ENCODE data around the gene CEP72. TPM values are rescaled to one million over a fixed set of nuclear protein-coding genes. Genes with fewer than 3 reads are reported as not detected.
"Not testable (repeated sequence)": the region's sequence is repeated elsewhere in the genome, so short reads cannot be mapped to it uniquely, and the experiment has no call there.

Gene CEP72
- total RNA-seq, 1 donor from 2014 or later: 20.1 TPM

- Histone ChIP-seq H3K36me3 (no peaks in the 10 kb centered on the region), H3K4me1 (peaks cover 37% of the 10 kb centered on the region), H3K27ac (no peak overlapping the region), H3K27me3 (no peaks in the 10 kb centered on the region), H3K4me3 (no peak overlapping the region), H3K9me3 (no peaks in the 10 kb centered on the region)
- no peak for TF ChIP-seq POLR2A (IDR thresholded peaks at IDR 0.05)
- no peak for TF ChIP-seq POLR2AphosphoS5 (IDR thresholded peaks at IDR 0.05; ENCODE audit: insufficient read depth in 1 of 2, low read depth in 1 of 2)
- no peak for TF ChIP-seq CTCF (IDR thresholded peaks at IDR 0.05)
- no peak for DNase-seq (ENCODE audit: extremely low spot score in 2 of 2)
- intact Hi-C loops (cut with DNase I): no loop called here
Measured at GRCh38 chr5:675871-676698, 63.9 kb downstream of the CEP72 start.

- peaks cover 31% of the 10 kb centered on the region for H3K4me1 ChIP-seq
Measured at GRCh38 chr5:676699-677076, 64.5 kb downstream of the CEP72 start.

GRCh38 chr5:677131-678101, 65.3 kb downstream of the CEP72 start:
- DNase-seq (ENCODE audit: extremely low spot score in 2 of 2): no peak
- Histone ChIP-seq H3K36me3 (no peaks in the 10 kb centered on the region), H3K27me3 (no peaks in the 10 kb centered on the region), H3K4me3 (no peak overlapping the region), H3K4me1 (peaks cover 24% of the 10 kb centered on the region), H3K27ac (no peak overlapping the region), H3K9me3 (no peaks in the 10 kb centered on the region)
- intact Hi-C loops (cut with DNase I): no loop called here
- TF ChIP-seq CTCF (IDR thresholded peaks at IDR 0.05): no peak
- no peak for TF ChIP-seq POLR2AphosphoS5 (IDR thresholded peaks at IDR 0.05; ENCODE audit: insufficient read depth in 1 of 2, low read depth in 1 of 2)
- no peak for TF ChIP-seq POLR2A (IDR thresholded peaks at IDR 0.05)

More at GRCh38 chr5:676699-677076, 64.5 kb downstream of the CEP72 start:
- H3K36me3 ChIP-seq: no peaks in the 10 kb centered on the region
- H3K9me3 ChIP-seq: no peaks in the 10 kb centered on the region
- H3K27ac ChIP-seq: no peak overlapping the region
- H3K4me3 ChIP-seq: no peak overlapping the region
- no peak for DNase-seq (ENCODE audit: extremely low spot score in 2 of 2)
- intact Hi-C loops (cut with DNase I): no loop called here
- H3K27me3 ChIP-seq: no peaks in the 10 kb centered on the region
- TF ChIP-seq POLR2AphosphoS5 (IDR thresholded peaks at IDR 0.05; ENCODE audit: insufficient read depth in 1 of 2, low read depth in 1 of 2) (no peak), POLR2A (IDR thresholded peaks at IDR 0.05) (no peak), CTCF (IDR thresholded peaks at IDR 0.05) (no peak)

- DNase-seq (ENCODE audit: extremely low spot score in 2 of 2); intact Hi-C loops (cut with DNase I): not testable (repeated sequence)
Measured at GRCh38 chr5:678521-678920, 66.4 kb downstream of the CEP72 start.

GRCh38 chr5:679166-679895, 67.2 kb downstream of the CEP72 start:
- H3K36me3 ChIP-seq; H3K9me3 ChIP-seq; H3K4me1 ChIP-seq; intact Hi-C loops (cut with DNase I); H3K27me3 ChIP-seq; H3K4me3 ChIP-seq; H3K27ac ChIP-seq; DNase-seq (ENCODE audit: extremely low spot score in 2 of 2): not testable (repeated sequence)

More at GRCh38 chr5:678521-678920, 66.4 kb downstream of the CEP72 start:
- not testable (repeated sequence) for H3K9me3 ChIP-seq, H3K36me3 ChIP-seq, H3K27me3 ChIP-seq, H3K4me3 ChIP-seq, H3K27ac ChIP-seq
- peaks cover 12% of the 10 kb centered on the region for H3K4me1 ChIP-seq

GRCh38 chr5:680118-680795, 68.1 kb downstream of the CEP72 start:
- peak in 1 of 2 donors; percentile 52 for DNase-seq (ENCODE audit: extremely low spot score in 2 of 2)
- H3K4me3 ChIP-seq; H3K9me3 ChIP-seq; H3K27me3 ChIP-seq; H3K36me3 ChIP-seq; H3K27ac ChIP-seq; intact Hi-C loops (cut with DNase I); H3K4me1 ChIP-seq: not testable (repeated sequence)

GRCh38 chr5:680836-681235, 68.7 kb downstream of the CEP72 start:
- H3K36me3 ChIP-seq; H3K27me3 ChIP-seq; H3K4me3 ChIP-seq; H3K4me1 ChIP-seq; H3K27ac ChIP-seq; H3K9me3 ChIP-seq; intact Hi-C loops (cut with DNase I): not testable (repeated sequence)
- DNase-seq (ENCODE audit: extremely low spot score in 2 of 2): peak in 1 of 2 donors; percentile 22

- H3K36me3 ChIP-seq; H3K9me3 ChIP-seq; H3K27ac ChIP-seq; intact Hi-C loops (cut with DNase I); H3K4me1 ChIP-seq; H3K4me3 ChIP-seq; H3K27me3 ChIP-seq: not testable (repeated sequence)
- peak in 1 of 2 donors; percentile 80 for DNase-seq (ENCODE audit: extremely low spot score in 2 of 2)
Measured at GRCh38 chr5:681317-682191, 69.4 kb downstream of the CEP72 start.
